Karpas-422 (cell line): Measurements from ENCODE around the gene KIF9. TPM values are rescaled to one million over a fixed set of nuclear protein-coding genes. Genes with fewer than 3 reads are reported as not detected.

Source experiments
- small RNA-seq: library from RNA; depleted of rRNA; stranded (forward); fragments of <200 nt; gene quantifications from one replicate; pipeline ENCODE3, GENCODE V24; 2014
- total RNA-seq: library from RNA; depleted of rRNA; stranded (reverse); fragments of >200 nt; shearing (Covaris generic); gene quantifications from 2 replicates; pipeline ENCODE4 v1.2.3, GENCODE V29; 2014; ENCODE audit warnings: low replicate concordance; rRNA removed

KIF9 gene
- total RNA-seq, 1 experiment from 2014 or later, result 8.3 TPM

Small RNA genes lying within 50 kb of the gene (small RNA-seq; reads per million reads assigned to genes)
- gene SNORD13P3, result 0.24 reads per million

Other genes with a start within 250 kb of the KIF9 start
- gene SETD2, start 118.7 kb downstream of the KIF9 start, total RNA-seq, result 56.2 and 60.2 TPM in 2 replicates
- 15.6 and 33.0 TPM in 2 replicates for gene KLHL18, start 145 bp upstream of the KIF9 start, total RNA-seq
- 7.9 and 25.5 TPM in 2 replicates for gene PTPN23, start 98.2 kb upstream of the KIF9 start, total RNA-seq
- 109 and 139 TPM in 2 replicates for gene SCAP, start 193.1 kb upstream of the KIF9 start, total RNA-seq
- 60.4 and 61.7 TPM in 2 replicates for gene ELP6, start 230.9 kb upstream of the KIF9 start, total RNA-seq